ENCODE data around the gene TRIM28.
A peak's percentile ranks its signal among the peaks of the same experiment; 100 is the strongest.

DNA sequence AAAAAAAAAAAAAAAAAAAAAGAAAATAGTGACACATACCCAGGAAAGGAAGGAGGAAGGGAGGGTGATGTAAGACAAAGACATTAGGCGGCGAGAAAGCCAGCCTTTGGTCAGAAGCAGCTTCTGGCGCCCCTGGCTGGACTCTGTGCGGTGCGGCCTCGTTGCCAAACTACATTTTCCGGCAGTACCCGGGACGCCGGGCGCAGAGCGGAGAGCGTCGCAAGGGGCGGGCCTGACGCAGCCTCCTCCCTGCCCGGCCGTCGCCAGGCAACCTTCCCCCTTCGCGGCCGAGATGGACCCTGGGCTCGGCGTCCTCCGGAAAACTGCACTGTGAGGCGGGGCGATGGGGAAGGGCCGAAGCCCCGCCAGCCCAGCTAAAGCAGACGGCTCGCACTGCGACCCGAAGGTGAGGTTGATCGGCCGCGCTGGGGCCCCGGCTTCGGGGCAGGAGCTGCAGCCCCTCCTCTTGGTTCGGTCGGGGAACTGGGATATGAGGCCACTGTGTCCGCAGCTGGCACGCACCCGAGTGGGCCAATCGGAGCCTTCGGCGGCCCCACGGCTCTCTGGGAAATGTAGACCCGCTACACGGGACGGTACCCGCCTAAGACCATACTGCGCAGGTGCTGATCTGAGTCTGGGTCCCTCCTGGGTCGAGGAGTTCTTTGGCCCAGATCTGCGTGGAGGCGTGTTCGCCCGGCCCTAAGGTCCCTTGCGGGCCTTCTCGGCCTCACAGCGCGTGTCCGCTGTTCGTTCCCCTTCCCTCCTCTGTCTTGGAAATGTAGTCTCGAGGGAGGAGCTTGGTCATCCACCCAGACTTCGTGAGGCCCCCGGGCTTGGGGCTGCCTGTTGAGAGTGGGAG, 31.5 kb downstream of the TRIM28 start:
- TF ChIP-seq POLR2A (IDR thresholded peaks at IDR 0.05; ENCODE audit: low read length) (peak; percentile 91), GATA1 (IDR thresholded peaks at IDR 0.05; ENCODE audit: low read depth, low read length) (no peak)

Data from erythroblast (primary cell).